ENCODE results near the gene DDIT3.

Gene DDIT3

GRCh38 chr12:57530396-57531142 lies 10.3 kb upstream of the DDIT3 start:
- TF ChIP-seq MYC (IDR thresholded peaks at IDR 0.05; ENCODE audit: low read depth, low read length) (no peak), CTCF (IDR thresholded peaks at IDR 0.05; ENCODE audit: low read depth, low read length) (no peak), POLR2A (IDR thresholded peaks at IDR 0.05; ENCODE audit: extremely low read depth, insufficient read length) (no peak), MAX (IDR thresholded peaks at IDR 0.05; ENCODE audit: low read depth, low read length) (no peak)
- DNase-seq (ENCODE audit: low read depth) = no peak

GRCh38 chr12:57529831-57530230 lies 9.5 kb upstream of the DDIT3 start:
- no peak overlapping the region for H3K4me3 ChIP-seq (ENCODE audit: low read depth, low read length)
- TF ChIP-seq POLR2A (IDR thresholded peaks at IDR 0.05; ENCODE audit: extremely low read depth, insufficient read length) = no peak
- TF ChIP-seq MYC (IDR thresholded peaks at IDR 0.05; ENCODE audit: low read depth, low read length) = no peak
- no peak for TF ChIP-seq CTCF (IDR thresholded peaks at IDR 0.05; ENCODE audit: low read depth, low read length)
- no peak for DNase-seq (ENCODE audit: low read depth)

More at GRCh38 chr12:57530396-57531142, 10.3 kb upstream of the DDIT3 start:
- H3K4me3 ChIP-seq (ENCODE audit: low read depth, low read length) = no peak overlapping the region

- TF ChIP-seq CTCF (IDR thresholded peaks at IDR 0.05; ENCODE audit: low read depth, low read length) = no peak
- no peak for TF ChIP-seq MYC (IDR thresholded peaks at IDR 0.05; ENCODE audit: low read depth, low read length)
- TF ChIP-seq POLR2A (IDR thresholded peaks at IDR 0.05; ENCODE audit: extremely low read depth, insufficient read length) = no peak
- no peak for TF ChIP-seq MAX (IDR thresholded peaks at IDR 0.05; ENCODE audit: low read depth, low read length)
- DNase-seq (ENCODE audit: low read depth) = no peak
Observed at GRCh38 chr12:57528831-57529555, 8.7 kb upstream of the DDIT3 start.

GRCh38 chr12:57528176-57528575 lies 7.9 kb upstream of the DDIT3 start:
- DNase-seq (ENCODE audit: low read depth) = no peak
- TF ChIP-seq CTCF (IDR thresholded peaks at IDR 0.05; ENCODE audit: low read depth, low read length) (no peak), POLR2A (IDR thresholded peaks at IDR 0.05; ENCODE audit: extremely low read depth, insufficient read length) (no peak), MAX (IDR thresholded peaks at IDR 0.05; ENCODE audit: low read depth, low read length) (no peak), MYC (IDR thresholded peaks at IDR 0.05; ENCODE audit: low read depth, low read length) (no peak)
- H3K4me3 ChIP-seq (ENCODE audit: low read depth, low read length) = no peak overlapping the region

More at GRCh38 chr12:57528831-57529555, 8.7 kb upstream of the DDIT3 start:
- no peak overlapping the region for H3K4me3 ChIP-seq (ENCODE audit: low read depth, low read length)

GRCh38 chr12:57527184-57527583 lies 6.9 kb upstream of the DDIT3 start:
- TF ChIP-seq CTCF (IDR thresholded peaks at IDR 0.05; ENCODE audit: low read depth, low read length) (no peak), MYC (IDR thresholded peaks at IDR 0.05; ENCODE audit: low read depth, low read length) (no peak), POLR2A (IDR thresholded peaks at IDR 0.05; ENCODE audit: extremely low read depth, insufficient read length) (no peak), MAX (IDR thresholded peaks at IDR 0.05; ENCODE audit: low read depth, low read length) (no peak)
- H3K4me3 ChIP-seq (ENCODE audit: low read depth, low read length) = no peak overlapping the region
- DNase-seq (ENCODE audit: low read depth) = no peak

All from NB4 (cell line).